NCI-H1436 treated with DMSO at 0.1 percent for 48 hours (cell line): ENCODE results near the gene COMMD10.
"Not testable (repeated sequence)": the region's sequence is repeated elsewhere in the genome, so short reads cannot be mapped to it uniquely, and the experiment has no call there.

Experiments used
- DNase-seq: peaks from one replicate; lab custom pipeline; 2025; lab: John Stamatoyannopoulos, UW

COMMD10 gene

DNA sequence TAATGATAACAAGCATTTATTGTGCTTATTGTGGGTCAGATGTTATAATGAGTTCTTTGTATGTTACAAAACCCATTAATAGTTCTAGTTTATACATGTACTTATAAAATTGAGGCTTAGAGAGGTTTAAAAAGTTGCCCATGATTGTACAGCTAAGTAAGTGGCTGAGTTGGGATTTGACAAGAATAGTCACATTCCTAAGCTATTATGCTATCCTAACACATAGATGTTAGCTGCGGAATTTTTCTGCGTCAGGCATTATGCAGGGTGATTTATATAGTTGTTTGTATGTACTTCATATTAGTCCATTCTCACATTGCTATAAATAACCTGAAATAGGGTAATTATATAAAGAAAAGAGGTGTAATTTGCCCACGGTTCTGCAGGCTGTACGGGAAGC is 12.5 kb downstream of the COMMD10 start:
- DNase-seq: no peak

DNA sequence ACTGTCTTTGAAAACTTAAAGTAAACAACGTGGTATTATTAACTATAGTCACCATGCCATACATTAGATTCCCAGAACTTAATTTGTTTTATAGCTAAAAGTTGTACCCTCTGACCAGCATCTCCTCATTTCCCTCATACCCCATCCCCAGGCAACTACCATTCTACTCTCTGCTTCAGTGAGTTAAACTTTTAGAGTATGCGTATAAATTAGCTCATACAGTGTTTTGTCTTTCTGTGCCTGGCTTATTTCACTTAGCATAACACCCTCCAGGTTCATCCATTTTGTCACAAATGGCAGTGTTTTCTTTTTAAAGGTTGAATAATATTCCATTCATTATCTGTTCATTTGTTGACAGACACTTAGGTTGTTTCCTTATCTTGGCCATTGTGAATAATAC is 14.2 kb downstream of the COMMD10 start:
- no peak for DNase-seq

GRCh38 chr5:116104941-116105340 is 20.1 kb downstream of the COMMD10 start:
- not testable (repeated sequence) for DNase-seq

GRCh38 chr5:116115163-116115562 is 30.3 kb downstream of the COMMD10 start:
- no peak for DNase-seq

GRCh38 chr5:116130471-116130870 is 45.6 kb downstream of the COMMD10 start:
- DNase-seq: no peak

- DNase-seq: no peak
Observed at GRCh38 chr5:116130976-116131375, 46.2 kb downstream of the COMMD10 start.

GRCh38 chr5:116133281-116133680 is 48.5 kb downstream of the COMMD10 start:
- no peak for DNase-seq

DNA sequence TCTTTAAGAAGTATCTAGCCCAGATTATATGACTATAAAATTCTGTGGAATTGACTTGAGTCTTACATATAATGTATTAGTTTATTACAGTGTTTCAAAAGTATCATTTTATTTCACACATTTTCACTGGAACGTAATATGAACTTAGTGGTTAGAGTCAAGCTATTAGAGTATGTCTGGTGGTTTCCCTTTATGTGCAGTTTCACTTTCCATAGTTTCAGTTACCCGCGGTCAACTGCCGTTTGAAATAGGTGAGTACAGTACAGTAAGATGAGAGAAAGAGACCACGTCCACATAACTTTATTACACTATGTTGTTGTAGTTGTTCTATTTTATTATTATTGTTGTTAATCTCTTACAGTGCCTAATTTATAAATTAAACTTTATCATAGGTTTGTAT is 50.5 kb downstream of the COMMD10 start:
- DNase-seq: no peak

DNA sequence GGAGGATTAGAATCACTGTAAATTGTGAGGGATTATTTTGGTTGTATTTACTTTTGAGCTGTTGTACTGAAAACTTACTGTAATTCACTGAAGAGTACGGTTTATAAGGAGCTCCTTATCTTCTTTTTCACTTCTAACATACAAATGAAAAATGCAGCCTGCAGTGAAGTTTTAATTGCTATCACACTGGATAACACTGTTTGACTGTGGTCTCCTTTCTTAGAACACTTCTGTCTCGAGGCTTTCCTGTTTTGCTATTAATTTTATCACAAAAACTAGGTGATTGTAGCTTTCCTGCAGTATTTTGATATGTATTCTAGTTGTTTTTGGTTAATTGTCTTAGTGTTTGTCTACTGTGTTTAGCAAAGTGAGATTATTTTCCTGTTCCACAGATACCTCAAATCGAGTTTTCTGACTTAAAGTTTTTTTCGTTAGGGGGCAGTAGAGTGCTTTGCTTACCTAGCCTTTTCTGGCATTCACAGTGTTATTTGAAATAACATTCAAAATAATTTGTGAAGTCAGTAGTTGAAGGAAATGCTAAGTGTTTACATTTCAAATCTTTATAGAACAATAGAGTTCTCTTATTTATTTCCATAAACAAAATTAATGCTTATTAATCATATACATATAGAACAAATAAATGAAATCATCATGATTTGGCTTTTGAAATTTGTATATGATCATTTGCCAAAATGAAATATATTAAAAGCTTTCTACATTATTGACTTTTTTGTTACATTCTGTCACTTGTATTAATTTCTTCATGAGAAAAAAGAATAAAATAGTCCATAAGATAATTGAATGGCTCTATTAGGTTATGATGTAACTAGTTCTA is 52.9 kb downstream of the COMMD10 start:
- no peak for DNase-seq

GRCh38 chr5:116142495-116142894 is 57.7 kb downstream of the COMMD10 start:
- no peak for DNase-seq

- DNase-seq: no peak
Observed at GRCh38 chr5:116144103-116144502, 59.3 kb downstream of the COMMD10 start.

- DNase-seq: no peak
Observed at GRCh38 chr5:116144991-116145390, 60.2 kb downstream of the COMMD10 start.

DNA sequence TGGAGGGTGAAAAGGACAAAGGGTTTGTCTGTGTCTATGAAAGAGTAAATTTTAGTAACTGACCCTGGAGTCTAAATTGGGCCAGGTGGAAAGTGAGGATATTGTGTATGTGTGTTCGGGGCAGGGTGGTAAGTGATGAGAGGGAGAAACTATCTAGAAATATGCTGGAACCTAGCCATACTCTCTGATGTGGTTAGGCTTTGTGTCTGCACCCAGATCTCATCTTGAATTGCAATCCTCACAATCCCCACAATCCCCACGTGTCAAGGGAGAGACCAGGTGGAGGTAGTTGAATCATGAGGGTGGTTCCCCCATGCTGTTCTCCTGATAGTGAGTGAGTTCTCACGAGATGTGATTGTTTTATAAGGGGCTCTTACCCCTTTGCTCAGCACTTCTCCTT is 60.6 kb downstream of the COMMD10 start:
- no peak for DNase-seq

DNA sequence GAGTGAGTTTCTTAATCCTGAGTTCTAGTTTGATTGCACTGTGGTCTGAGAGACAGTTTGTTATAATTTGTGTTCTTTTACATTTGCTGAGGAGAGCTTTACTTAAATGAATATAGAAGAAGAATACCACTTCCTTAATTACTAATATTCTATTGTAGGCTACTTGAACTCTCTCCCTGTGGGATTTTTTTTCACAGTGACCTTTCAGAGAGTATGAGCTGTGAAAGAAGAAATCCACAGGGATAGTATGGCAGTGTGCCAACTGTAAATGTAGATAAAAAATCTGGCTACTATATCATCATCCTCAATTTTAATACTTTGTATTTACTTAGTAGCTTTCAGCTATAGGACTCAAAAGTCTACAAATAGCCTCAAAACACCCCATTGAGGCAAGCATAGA is 67.3 kb downstream of the COMMD10 start:
- DNase-seq: no peak

DNA sequence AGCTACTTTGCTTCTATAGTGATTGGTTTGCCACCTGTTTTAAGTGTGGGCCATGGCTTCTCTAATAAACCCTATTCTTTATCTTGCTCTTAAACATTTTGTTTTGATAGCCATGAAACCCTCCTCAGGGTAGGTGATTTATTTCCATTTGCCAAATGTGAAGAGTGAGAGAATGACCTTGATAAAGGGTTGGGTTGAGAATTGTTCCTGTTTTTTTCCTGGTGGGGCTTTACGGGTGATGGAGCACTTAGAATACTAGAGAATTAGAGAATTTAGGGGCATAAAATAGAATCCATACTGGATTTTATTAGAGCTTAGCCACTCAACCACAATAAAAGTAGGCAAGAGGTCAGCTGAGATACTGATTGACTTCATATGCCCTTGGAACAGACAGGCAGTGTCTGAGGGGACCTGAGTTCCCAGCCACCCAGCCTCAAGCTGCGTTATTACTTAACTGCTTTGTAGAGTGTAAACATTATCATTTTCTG is 68.9 kb downstream of the COMMD10 start:
- DNase-seq: no peak

DNA sequence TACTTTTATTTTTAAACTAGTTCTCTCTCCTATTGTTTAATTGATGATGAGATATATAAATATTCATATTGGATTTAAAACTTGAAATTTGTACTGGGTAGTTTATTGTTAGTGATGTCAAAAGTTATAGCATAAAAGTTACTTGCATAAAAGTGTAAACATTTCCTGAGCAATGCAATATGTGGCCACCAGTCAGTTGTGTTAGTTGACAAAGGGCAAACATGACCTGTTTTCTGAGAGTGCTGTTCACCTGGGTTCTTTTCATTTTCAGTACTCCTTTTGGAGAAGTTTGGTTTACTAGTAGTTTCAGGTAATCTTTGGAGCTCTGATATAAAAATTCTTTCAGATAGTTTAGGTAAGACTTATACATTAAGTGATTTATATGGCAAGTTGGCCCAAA is 69.4 kb downstream of the COMMD10 start:
- no peak for DNase-seq

- DNase-seq: no peak
Observed at GRCh38 chr5:116154931-116155330, 70.1 kb downstream of the COMMD10 start.

GRCh38 chr5:116157902-116158301 is 73.1 kb downstream of the COMMD10 start:
- no peak for DNase-seq

DNA sequence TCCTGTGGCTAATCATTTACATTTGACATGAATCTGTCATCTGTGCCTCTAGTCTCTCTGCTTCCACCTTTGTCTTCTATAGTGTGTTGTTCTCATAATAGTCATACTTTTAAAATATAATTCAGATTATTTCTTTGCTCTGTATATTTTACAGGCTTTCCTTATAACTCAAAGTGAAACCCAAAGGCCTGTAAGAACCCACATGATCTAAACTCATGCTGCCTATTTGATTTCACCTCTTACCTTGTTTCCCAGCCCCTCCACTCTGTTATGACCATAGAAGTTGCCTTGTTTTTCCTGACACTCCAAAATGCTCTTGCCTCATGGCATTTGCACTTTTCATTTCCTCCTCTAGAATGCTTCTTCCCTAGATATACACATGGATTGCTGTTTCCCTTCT is 74.2 kb downstream of the COMMD10 start:
- DNase-seq: no peak

- no peak for DNase-seq
Observed at GRCh38 chr5:116174111-116174510, 89.3 kb downstream of the COMMD10 start.

GRCh38 chr5:116176121-116176520 is 91.3 kb downstream of the COMMD10 start:
- no peak for DNase-seq

DNA sequence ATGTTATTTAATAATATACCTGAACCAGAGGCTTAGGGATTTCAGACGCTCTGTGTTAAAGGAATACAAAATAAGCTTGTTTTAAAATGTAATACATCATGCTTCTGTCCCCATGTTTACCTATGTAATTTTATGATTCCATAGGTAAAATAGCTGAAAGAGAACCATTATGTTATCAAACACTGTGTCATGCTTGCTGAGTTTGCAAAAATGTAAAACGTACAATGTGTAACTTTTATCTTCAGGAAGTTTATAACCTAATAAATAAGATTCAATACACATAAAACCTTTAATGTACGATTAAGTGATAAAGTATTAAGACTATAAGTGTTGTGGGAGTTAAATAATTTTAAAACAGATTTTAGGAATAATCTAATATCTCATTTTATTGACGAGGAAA is 94.1 kb downstream of the COMMD10 start:
- DNase-seq: no peak

GRCh38 chr5:116209166-116209565 is 124.3 kb downstream of the COMMD10 start:
- DNase-seq: no peak

GRCh38 chr5:116212225-116212624 is 127.4 kb downstream of the COMMD10 start:
- DNase-seq: no peak
